HG03108 (cell line): ENCODE results near the gene SORCS2.

Experiments
- ATAC-seq: cut with Tn5 transposase; IDR thresholded peaks from one replicate; pipeline ENCODE4 v1.9.1; 2021; ENCODE audit warnings: moderate library complexity; ENCODE audit not compliant: unreplicated experiment

The SORCS2 gene

DNA sequence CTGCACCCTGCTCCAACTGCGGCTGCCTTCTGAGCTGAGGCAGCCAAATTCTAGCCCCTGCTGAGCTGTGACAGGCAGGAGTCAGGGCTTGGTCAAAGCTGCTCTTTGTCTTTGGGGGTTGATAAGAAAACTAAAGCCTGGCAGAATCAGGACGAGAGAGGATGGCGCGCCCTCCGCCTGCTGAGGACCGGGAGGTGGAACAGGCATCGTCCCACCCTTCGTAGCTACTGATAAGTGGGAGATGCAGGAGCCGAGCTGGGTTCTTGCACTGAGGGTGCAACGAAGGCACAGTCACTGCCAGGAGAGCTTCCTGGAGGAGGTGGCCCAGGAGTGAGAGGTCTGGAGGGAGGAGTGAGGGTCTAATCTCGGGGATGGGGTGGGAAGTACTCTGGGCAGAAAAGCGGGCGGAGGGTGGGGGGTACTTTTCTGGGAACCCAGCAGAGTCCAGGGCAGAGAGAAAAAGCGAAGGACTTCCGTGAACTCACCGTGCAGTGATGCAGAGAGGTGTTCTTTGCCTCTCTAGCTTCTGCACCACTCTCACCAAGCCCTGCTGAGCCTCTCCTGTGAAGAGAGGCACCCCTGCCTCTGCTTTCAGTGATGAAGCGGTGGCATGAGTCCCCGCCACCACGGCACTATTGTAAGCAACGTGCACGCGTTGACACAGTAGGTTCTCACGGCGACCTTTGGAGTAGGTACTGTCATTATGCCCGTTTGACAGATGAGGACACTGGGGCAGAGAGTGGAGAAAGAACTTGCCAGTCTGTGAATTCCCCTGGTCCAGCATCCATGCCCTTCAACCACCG, 107.8 kb downstream of the SORCS2 start:
- ATAC-seq: no peak

DNA sequence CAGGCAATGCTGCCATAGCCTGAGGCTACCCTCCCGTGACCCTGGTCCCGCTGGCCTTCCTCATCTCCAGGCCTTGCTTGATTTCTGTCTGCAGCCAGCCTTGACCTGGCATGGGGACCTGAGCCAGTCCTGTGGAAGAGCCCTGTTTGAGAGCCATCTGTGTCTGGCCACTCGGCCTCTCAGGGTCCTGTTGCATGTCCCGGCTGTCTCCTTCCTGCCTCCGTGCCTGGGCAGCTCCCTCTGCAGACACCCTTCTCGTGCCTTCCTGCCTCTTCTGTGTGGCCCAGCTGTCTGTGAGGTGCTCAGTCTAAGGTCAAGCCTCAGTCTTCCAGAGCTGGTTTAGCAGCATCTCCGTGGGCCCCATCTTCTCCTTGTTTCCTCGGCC, 108.4 kb downstream of the SORCS2 start:
- ATAC-seq: no peak

- no peak for ATAC-seq
Observed at GRCh38 chr4:7301126-7301785, 108.9 kb downstream of the SORCS2 start.

- ATAC-seq: no peak
Observed at GRCh38 chr4:7301846-7302630, 109.7 kb downstream of the SORCS2 start.

- no peak for ATAC-seq
Observed at GRCh38 chr4:7302781-7303404, 110.6 kb downstream of the SORCS2 start.

DNA sequence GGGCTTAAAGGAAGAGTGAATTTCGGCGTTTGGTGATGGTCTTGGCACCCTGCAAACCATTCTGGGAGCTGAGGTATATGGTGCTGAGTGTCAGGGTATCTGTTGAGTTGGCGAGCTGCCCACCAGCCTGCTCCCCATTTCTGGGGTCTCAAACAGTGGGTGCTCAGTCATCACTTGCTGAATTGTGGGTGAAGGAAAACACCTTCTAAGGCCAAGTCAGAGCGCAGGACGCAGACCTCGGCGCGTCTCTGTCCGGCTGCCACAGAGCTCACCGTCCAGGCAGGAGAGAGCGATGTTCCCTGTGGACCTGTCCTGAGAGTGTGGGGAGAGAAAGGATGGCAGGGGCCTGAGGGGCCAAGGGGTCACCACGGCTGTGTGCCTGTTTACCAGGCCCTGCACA, 111.2 kb downstream of the SORCS2 start:
- no peak for ATAC-seq

- no peak for ATAC-seq
Observed at GRCh38 chr4:7304436-7304835, 112.1 kb downstream of the SORCS2 start.

DNA sequence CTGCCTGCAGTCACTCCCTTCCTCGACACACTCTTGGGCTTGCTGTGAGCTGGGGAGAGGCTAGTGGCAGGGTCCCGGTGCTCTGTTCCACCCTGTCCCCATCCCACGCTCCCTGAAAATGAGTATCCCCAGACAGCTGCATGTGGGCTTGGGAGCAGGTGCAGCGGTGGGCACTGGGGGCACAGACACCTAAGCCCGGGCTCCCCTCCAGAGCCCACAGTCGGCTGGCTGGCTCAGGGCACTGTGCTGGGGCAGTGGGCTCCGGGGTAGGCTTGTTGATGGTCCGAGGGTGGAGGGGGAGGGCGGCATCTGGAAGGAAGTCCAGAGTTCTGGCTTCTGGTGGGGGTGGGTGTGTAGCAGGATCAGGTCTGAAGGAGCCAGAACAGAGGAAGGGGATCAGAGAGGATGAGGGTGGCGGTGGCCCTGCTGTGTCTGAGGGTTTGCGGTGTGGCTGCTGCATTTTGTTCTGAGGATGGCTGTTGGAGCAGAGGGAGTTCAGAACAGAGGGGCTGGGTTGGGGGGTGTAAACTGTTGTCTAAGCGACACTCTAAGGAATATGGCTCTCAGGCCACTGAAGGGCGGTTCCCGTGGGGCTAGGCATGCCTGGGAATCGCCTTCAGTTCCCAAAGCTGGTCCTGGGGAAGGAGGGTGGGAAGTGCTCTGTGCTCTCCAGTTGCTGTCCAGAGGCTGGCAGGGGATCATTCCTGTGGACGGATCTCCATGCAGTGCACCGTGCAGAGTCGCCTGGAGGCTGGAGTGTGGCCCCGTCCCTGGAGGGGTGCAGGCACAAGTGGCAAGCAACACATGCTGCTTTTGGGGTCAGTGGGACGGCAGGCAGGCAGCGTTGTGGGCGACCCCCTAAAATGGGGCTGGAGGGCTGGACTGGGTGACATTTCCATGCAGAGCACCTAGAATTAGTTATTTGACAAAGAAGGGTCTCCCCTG, 114.0 kb downstream of the SORCS2 start:
- no peak for ATAC-seq

DNA sequence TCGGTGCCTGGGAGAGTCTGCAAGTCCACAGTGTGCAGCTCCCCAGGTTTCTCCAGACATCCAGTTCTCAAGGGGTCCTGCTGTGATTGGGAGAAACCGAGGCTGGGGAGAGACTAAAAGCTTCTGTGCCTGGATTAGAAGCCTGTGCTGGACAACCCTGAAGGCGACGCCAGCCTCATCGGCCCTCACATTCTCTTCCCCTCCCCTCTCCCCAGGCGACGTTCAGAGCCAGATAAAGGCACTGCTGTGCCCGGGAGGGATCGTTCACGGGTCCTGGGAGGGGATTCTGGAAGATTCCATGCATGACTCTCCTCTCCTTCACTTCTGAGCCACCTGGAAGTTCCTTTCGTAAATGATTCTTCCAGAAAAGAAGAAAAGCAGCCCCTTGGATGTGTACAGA, 114.6 kb downstream of the SORCS2 start:
- ATAC-seq: no peak

GRCh38 chr4:7307394-7308099, 115.2 kb downstream of the SORCS2 start:
- no peak for ATAC-seq

DNA sequence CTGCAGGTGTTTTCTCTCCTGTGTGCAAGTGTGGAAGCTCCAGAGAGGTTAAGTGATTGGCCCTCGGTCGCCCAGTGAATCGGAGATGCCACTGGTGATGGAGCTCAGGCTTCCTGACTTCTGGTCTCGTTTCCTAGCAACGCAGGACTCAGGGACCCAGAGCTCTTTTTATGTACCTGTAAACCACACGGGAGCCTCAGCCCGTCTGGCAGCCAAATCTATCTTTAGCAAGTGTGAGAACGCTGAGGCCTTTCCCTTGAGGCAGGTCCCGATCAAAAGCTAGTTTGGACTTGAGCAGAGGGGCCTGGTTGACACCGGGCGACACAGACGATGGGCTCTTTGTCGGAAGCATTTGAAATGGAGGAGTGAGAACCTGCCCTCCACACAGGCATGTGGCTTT, 116.8 kb downstream of the SORCS2 start:
- ATAC-seq: no peak

- no peak for ATAC-seq
Observed at GRCh38 chr4:7309636-7310390, 117.5 kb downstream of the SORCS2 start.

DNA sequence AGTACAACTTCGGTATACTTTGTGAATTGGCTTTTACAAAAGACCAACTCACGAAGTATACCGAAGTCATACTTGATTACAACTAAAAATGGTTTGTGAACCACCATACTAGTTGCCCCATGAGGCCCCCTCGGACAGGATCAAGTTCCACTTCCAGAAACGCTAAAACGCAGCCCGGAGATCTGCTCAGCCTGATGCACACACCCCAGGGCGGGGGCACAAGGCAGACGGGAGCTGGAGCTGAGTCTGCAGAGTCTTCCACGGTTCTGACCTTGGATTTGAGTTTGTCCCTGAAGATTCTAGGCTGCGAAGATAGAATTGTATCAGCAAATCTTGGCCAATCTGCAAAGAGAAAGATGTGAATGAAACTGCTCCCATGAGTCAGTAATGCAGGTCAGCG, 118.1 kb downstream of the SORCS2 start:
- no peak for ATAC-seq

DNA sequence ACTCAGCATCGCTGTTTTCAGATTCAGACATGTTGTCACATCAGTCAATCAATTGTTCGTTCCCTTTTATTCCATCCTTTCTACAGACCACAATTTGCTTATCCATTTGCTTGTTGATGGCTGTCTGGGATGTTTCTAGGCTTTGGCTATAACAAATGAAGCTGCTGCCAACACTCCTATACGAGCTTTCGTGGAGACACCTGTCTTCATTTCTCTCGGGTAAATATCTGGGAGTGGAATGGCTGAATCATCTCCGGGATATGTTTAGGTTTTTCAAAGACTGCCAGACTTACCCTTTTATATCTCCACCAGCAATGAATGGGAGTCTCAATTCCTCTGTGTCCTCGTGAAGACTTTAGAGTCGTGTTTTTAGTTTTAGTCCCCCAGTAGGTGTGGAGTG, 118.9 kb downstream of the SORCS2 start:
- no peak for ATAC-seq

- ATAC-seq: no peak
Observed at GRCh38 chr4:7312691-7313090, 120.4 kb downstream of the SORCS2 start.

GRCh38 chr4:7313347-7313811, 121.0 kb downstream of the SORCS2 start:
- no peak for ATAC-seq

DNA sequence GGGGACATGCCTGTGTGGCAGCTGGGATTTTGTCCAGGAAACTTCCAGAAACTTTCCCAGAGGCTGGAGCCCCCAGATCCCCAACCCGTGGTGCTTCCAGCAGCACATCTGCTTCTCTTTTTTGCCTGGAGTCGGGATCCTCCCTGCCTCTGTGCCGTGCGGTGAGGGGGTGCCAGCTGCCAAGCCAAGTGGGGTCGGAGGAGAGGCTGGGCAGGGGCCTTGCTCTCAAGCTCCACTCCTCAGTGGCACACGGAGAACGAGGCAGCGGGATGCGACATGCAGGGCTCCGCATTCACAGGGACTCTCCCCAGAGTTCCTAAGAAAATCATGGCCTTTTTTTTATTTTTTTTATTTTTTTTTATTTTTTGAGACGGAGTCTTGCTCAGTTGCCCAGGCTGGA, 121.7 kb downstream of the SORCS2 start:
- ATAC-seq: no peak

DNA sequence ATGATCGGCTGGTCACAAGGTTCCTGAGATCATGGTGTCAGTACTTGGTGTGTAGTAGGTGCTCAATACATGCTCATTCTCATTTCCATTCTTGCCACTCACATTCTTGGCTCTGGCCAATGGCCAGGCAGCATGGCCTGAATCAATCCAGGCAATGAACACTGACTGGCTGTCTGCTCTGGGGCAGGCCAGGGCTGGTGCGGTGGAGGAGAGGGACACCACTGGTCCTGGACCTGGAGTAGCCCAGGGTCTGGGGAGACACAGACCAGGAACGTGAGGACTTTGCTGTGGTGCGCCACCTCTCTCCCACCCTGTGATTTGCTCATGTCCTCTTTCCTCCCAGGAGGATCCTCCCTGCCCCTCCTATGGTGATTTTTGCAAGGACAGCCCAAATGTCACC, 122.9 kb downstream of the SORCS2 start:
- ATAC-seq: no peak

DNA sequence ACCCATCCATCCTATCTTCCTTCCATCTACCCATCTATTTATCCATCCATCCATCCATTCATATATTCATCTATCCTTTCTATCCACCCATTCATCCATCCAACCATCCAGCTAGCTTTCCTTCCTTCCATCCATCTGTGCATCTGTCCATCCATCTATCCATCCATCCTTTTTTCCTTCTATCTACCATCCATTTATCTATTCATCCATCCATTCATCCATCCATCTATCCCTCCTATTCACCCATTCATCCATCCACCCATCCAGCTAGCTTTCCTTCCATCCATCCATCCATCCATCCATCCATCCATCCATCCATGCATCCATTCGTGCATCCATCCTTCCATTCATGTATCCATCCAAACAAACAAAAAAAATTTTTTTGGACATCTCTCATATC, 123.6 kb downstream of the SORCS2 start:
- ATAC-seq: no peak
